HepG2 (cell line): ENCODE measurements around the gene KIN. TPM values are rescaled to one million over a fixed set of nuclear protein-coding genes. Genes with fewer than 3 reads are reported as not detected.

Experiments
- ATAC-seq: fragments of 200-7000 bp; cut with Tn5 transposase; 3 replicates; pipeline ENCODE4 v1.9.1; 2020; ENCODE audit warnings: mild to moderate bottlenecking, moderate library complexity
- BruUV-seq: library from RNA; stranded (reverse); fragments of 400-500 nt; replicated peaks from 2 replicates; lab custom pipeline; 2021; lab: Mats Ljungman, UMichigan
- CTCF ChIA-PET: fragments of 300-600 bp; formaldehyde crosslinking; extraction: SDS; loops from one replicate; lab custom pipeline; 2021; ENCODE audit warnings: low total read pairs, inconsistent platforms, low intra/inter-chr PET ratio; lab: Yijun Ruan, JAX
- POLR2A ChIA-PET: fragments of 350-600 bp; sonication (Branson Sonifier 250); formaldehyde crosslinking; loops from one replicate; lab custom pipeline; 2020; ENCODE audit warnings: antibody characterized with exemption, inconsistent platforms; lab: Yijun Ruan, JAX
- DNase-seq: peaks from one replicate; pipeline ENCODE4 v3.0.0-alpha.2; 2015; ENCODE audit warnings: low spot score
- FAIRE-seq: peaks from 3 replicates; lab custom pipeline; 2011; peaks lifted over from hg19 to GRCh38; lab: Jason Lieb, UNC
- H2AFZ ChIP-seq: one replicate; pipeline ENCODE4 v1.6.1; 2011; ENCODE audit warnings: low read length, inconsistent platforms
- H3K27ac ChIP-seq: fragments of 300-600 bp; 3 replicates; pipeline ENCODE4 v1.8.0; 2011; ENCODE audit warnings: mixed run types, mild to moderate bottlenecking, mixed read lengths, low read length, inconsistent platforms; ENCODE audit not compliant: insufficient read depth; ENCODE audit errors: extremely low read length
- H3K27me3 ChIP-seq, 2 experiments: fragments of 200-600 bp in 1 of 2; 2 replicates in 1 of 2; 3 replicates in 1 of 2; pipeline versions ENCODE4 v1.6.0 to v1.8.0; 2011; ENCODE audit warnings: low read length in 2 of 2, mild to moderate bottlenecking in 2 of 2, moderate library complexity in 2 of 2, inconsistent platforms in 1 of 2; ENCODE audit not compliant: insufficient read depth in 2 of 2, control insufficient read depth in 1 of 2
- H3K36me3 ChIP-seq, 2 experiments: fragments of 200-600 bp in 1 of 2; replicated peaks in 1 of 2; 2 replicates in 1 of 2; 3 replicates in 1 of 2; pipeline versions ENCODE4 v1.5.1 to v1.8.0; 2011; ENCODE audit warnings: low read length in 2 of 2, inconsistent platforms in 1 of 2; ENCODE audit not compliant: insufficient read depth in 2 of 2, control insufficient read depth in 1 of 2
- H3K4me1 ChIP-seq: 2 replicates; pipeline ENCODE4 v1.5.1; 2012; ENCODE audit warnings: low read length, inconsistent platforms; ENCODE audit not compliant: insufficient read depth
- H3K4me2 ChIP-seq: 2 replicates; pipeline ENCODE4 v1.6.0; 2011; ENCODE audit warnings: low read depth, low read length, inconsistent platforms
- H3K4me3 ChIP-seq, 3 experiments: fragments of 200-600 bp in 1 of 3; sonication (generic), shearing (Covaris generic) in 1 of 3; replicated peaks in 1 of 3; 2 replicates each; pipeline ENCODE4 v1.5.1; 2011 to 2016; ENCODE audit warnings: low read length in 3 of 3, inconsistent platforms in 2 of 3, low read depth in 2 of 3, mild to moderate bottlenecking in 2 of 3, control low read depth in 1 of 3, mixed read lengths in 1 of 3; ENCODE audit not compliant: insufficient read depth in 1 of 3
- H3K79me2 ChIP-seq: one replicate; pipeline ENCODE4 v1.6.1; 2011; ENCODE audit warnings: low read length, inconsistent platforms; ENCODE audit not compliant: insufficient read depth
- H3K9ac ChIP-seq: 2 replicates; pipeline ENCODE4 v1.6.0; 2011; ENCODE audit warnings: mild to moderate bottlenecking, low read depth, low read length, inconsistent platforms; ENCODE audit not compliant: insufficient read depth
- H3K9me3 ChIP-seq: 2 replicates; pipeline ENCODE4 v1.5.1; 2012; ENCODE audit warnings: mild to moderate bottlenecking, low read length
- H4K20me1 ChIP-seq: 2 replicates; pipeline ENCODE4 v1.6.0; 2011; ENCODE audit warnings: inconsistent platforms, mild to moderate bottlenecking, low read length, moderate library complexity; ENCODE audit not compliant: insufficient read depth
- ELF3 ChIP-seq: IDR thresholded peaks from 2 replicates; pipeline ENCODE4 v1.6.1; 2016; ENCODE audit warnings: missing genetic modification reagents, missing compliant biosample characterization
- MAFK ChIP-seq, 2 experiments: IDR thresholded peaks in 1 of 2; conservative IDR thresholded peaks in 1 of 2; 2 replicates each; pipeline ENCODE4 v1.6.1; 2011; ENCODE audit warnings: improper control_type of control experiment in 2 of 2, low read length in 2 of 2
- POLR2A ChIP-seq, 2 experiments: IDR thresholded peaks; 2 replicates each; pipeline ENCODE4 v1.6.1; 2011; ENCODE audit warnings: low read depth in 2 of 2, low read length in 2 of 2, mild to moderate bottlenecking in 1 of 2, moderate library complexity in 1 of 2; ENCODE audit not compliant: insufficient read depth in 1 of 2
- RAD21 ChIP-seq: fragments of 450-650 bp; formaldehyde crosslinking; IDR thresholded peaks from 2 replicates; pipeline ENCODE4 v1.5.0; 2020; ENCODE audit warnings: mild to moderate bottlenecking
- RBFOX2 ChIP-seq: fragments of 200-400 bp; formaldehyde crosslinking; IDR thresholded peaks from 2 replicates; pipeline ENCODE4 v1.6.1; 2017; ENCODE audit warnings: low read depth, mild to moderate bottlenecking, low read length
- U2AF2 ChIP-seq: fragments of 200-400 bp; formaldehyde crosslinking; IDR thresholded peaks from 2 replicates; pipeline ENCODE4 v1.6.1; 2017; ENCODE audit warnings: low read depth, mild to moderate bottlenecking, low read length
- XRCC5 ChIP-seq: fragments of 200-400 bp; formaldehyde crosslinking; optimal IDR thresholded peaks from 2 replicates; pipeline ENCODE3; 2017; ENCODE audit warnings: mild to moderate bottlenecking, low read length
- ZNF230 ChIP-seq: sonication (generic); formaldehyde crosslinking; IDR thresholded peaks from 2 replicates; pipeline ENCODE4 v1.4.0; 2020; ENCODE audit warnings: mild to moderate bottlenecking, missing genetic modification reagents
- ZNF652 ChIP-seq: IDR thresholded peaks from 2 replicates; pipeline ENCODE4 v1.6.1; 2016; ENCODE audit warnings: low read depth, borderline replicate concordance
- WGBS: methylation state at CpG from one replicate; pipeline ENCODE4 v1.1.6; 2017; ENCODE audit warnings: low lambda C conversion rate; 5-methylcytosine and 5-hydroxymethylcytosine counted together
- in situ Hi-C: cut with HindIII; loops from 2 replicates; pipeline ENCODE4 v1.10.0; 2017; ENCODE audit warnings: low pct_unique_long_range_greater_than_20kb; ENCODE audit not compliant: extremely low pct_ligation_motif_present
- intact Hi-C: fragments of 100-400 bp; cut with micrococcal nuclease; formaldehyde crosslinking; loops from one replicate; pipeline ENCODE4 v1.10.0; 2022; ENCODE audit not compliant: unreplicated experiment
- polyA plus RNA-seq, 8 experiments: library from polyadenylated mRNA; depleted of rRNA in 3 of 8; stranded (reverse) in 7 of 8; unstranded in 1 of 8; fragments of >200 nt; fragmentation: Illumina TruSeq in 4 of 8; extraction: Trizol in 4 of 8; gene quantifications; 2 replicates each; pipeline versions ENCODE4 v1.2.1 to v1.2.3, GENCODE V29; 2011 to 2016; ENCODE audit warnings: low read depth in 4 of 8, missing spikeins in 1 of 8, mixed read lengths in 1 of 8; ENCODE audit not compliant: insufficient read depth in 1 of 8
- total RNA-seq, 5 experiments: library from RNA; depleted of rRNA; stranded (reverse); fragments of >200 nt; fragmentation: Illumina TruSeq; extraction: Trizol; gene quantifications; 2 replicates each; pipeline ENCODE4 v1.2.3, GENCODE V29; 2016; ENCODE audit warnings: low read depth in 1 of 5
- TF ChIP-seq, protein P1 (sequence below): sonication (generic); formaldehyde crosslinking; IDR thresholded peaks from 2 replicates; pipeline ENCODE4 v1.4.0; 2020; ENCODE audit warnings: missing genetic modification reagents
- TF ChIP-seq, protein P2 (sequence below): sonication (generic); formaldehyde crosslinking; IDR thresholded peaks from 2 replicates; pipeline ENCODE4 v1.5.0; 2020; ENCODE audit warnings: mild to moderate bottlenecking, missing genetic modification reagents
- TF ChIP-seq, protein P3 (sequence below): sonication (generic); formaldehyde crosslinking; IDR thresholded peaks from 2 replicates; pipeline ENCODE4 v1.9.0; 2021; ENCODE audit warnings: missing genetic modification reagents, mild to moderate bottlenecking, borderline replicate concordance

Gene KIN
- total and polyA plus RNA-seq, 2 of the 13 experiments (the other 11 are each of a cell fraction or from before 2014, with no cell fraction given): 4.9 to 23.2 TPM

- TF ChIP-seq, protein P1, sequence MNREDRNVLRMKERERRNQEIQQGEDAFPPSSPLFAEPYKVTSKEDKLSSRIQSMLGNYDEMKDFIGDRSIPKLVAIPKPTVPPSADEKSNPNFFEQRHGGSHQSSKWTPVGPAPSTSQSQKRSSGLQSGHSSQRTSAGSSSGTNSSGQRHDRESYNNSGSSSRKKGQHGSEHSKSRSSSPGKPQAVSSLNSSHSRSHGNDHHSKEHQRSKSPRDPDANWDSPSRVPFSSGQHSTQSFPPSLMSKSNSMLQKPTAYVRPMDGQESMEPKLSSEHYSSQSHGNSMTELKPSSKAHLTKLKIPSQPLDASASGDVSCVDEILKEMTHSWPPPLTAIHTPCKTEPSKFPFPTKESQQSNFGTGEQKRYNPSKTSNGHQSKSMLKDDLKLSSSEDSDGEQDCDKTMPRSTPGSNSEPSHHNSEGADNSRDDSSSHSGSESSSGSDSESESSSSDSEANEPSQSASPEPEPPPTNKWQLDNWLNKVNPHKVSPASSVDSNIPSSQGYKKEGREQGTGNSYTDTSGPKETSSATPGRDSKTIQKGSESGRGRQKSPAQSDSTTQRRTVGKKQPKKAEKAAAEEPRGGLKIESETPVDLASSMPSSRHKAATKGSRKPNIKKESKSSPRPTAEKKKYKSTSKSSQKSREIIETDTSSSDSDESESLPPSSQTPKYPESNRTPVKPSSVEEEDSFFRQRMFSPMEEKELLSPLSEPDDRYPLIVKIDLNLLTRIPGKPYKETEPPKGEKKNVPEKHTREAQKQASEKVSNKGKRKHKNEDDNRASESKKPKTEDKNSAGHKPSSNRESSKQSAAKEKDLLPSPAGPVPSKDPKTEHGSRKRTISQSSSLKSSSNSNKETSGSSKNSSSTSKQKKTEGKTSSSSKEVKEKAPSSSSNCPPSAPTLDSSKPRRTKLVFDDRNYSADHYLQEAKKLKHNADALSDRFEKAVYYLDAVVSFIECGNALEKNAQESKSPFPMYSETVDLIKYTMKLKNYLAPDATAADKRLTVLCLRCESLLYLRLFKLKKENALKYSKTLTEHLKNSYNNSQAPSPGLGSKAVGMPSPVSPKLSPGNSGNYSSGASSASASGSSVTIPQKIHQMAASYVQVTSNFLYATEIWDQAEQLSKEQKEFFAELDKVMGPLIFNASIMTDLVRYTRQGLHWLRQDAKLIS: peak; percentile 83; the same call in 1 of the 2 replicates
- no peak for TF ChIP-seq U2AF2
- no peak for TF ChIP-seq ZNF652 (CRISPR knock-in tag)
- TF ChIP-seq ZNF230: no peak
- TF ChIP-seq RAD21 (CRISPR knock-in tag): 0 out of 2 replicates have a peak, but pooled peaks have one; percentile 9
- no peak for TF ChIP-seq XRCC5
- peak; percentile 23; the same call in 1 of the 2 replicates for TF ChIP-seq ELF3 (CRISPR knock-in tag)
These were observed 81.2 kb downstream of the KIN start (continued) for GRCh38 chr10:7706534-7707073.

DNA sequence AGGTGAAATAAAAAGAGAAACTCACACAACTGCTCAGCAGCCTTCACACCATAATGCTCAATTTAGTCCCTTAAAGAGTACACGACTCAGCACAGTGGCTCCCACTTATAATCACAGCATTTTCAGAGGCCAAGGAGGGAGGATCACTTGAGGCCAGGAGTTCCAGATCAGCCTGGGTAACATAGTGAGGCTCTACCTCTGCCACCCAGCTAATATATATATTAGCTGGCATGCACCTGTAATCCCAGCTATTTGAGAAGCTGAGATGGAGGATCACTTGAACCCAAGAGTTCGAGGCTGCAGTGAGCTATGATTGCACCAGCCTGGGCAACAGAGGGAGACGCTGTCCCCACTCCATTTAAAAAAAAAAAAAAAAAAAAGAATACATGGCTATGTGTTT lies 82.5 kb downstream of the KIN start:
- ChIA-PET POLR2A (interaction anchor here (1.1 to 10.9 kb wide), 3 partner anchors 13 to 175 kb away, joined by 4 to 359 read pairs (median 69); no protein-coding TSS in a partner anchor), CTCF (no interaction called here)
- Histone ChIP-seq H3K27ac (peak overlapping the region; percentile 98), H3K27me3 (no peaks in the 10 kb centered on the region), H3K36me3 (peaks cover 3 to 25% of the 10 kb centered on the region in 2 experiments; a peak in 3 of 5 replicates), H3K4me3 (peak overlapping the region; percentile 34 to 81 (median 55)), H3K9me3 (no peaks in the 10 kb centered on the region), H4K20me1 (no peaks in the 10 kb centered on the region), H2AFZ (no peak overlapping the region)
- BruUV-seq: no TSS peak
- intact Hi-C loops: loop anchor here (10.0 kb wide), 1 partner anchor 89 kb away; no protein-coding TSS in a partner anchor
- ATAC-seq (no peak), FAIRE-seq (no peak)
- 46% methylated on average over 3 of the region's 3 CpGs for WGBS
- TF ChIP-seq MAFK (conservative IDR thresholded peaks at IDR 0.05 in 1 of 2, IDR thresholded peaks at IDR 0.05 in 1 of 2; ENCODE audit: low read length in 2 of 2) (no peak), POLR2A (IDR thresholded peaks at IDR 0.05; ENCODE audit: insufficient read depth in 1 of 2, low read depth in 2 of 2, low read length in 2 of 2) (0 out of 4 replicates have a peak, but pooled peaks of 1 of the 2 experiments have one; percentile 13), RBFOX2 (peak; percentile 73)
- TF ChIP-seq, protein P2, sequence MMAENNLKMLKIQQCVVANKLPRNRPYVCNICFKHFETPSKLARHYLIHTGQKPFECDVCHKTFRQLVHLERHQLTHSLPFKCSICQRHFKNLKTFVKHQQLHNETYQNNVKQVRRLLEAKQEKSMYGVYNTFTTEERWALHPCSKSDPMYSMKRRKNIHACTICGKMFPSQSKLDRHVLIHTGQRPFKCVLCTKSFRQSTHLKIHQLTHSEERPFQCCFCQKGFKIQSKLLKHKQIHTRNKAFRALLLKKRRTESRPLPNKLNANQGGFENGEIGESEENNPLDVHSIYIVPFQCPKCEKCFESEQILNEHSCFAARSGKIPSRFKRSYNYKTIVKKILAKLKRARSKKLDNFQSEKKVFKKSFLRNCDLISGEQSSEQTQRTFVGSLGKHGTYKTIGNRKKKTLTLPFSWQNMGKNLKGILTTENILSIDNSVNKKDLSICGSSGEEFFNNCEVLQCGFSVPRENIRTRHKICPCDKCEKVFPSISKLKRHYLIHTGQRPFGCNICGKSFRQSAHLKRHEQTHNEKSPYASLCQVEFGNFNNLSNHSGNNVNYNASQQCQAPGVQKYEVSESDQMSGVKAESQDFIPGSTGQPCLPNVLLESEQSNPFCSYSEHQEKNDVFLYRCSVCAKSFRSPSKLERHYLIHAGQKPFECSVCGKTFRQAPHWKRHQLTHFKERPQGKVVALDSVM (CRISPR knock-in tag): peak; percentile 69
- TF ChIP-seq, protein P3, sequence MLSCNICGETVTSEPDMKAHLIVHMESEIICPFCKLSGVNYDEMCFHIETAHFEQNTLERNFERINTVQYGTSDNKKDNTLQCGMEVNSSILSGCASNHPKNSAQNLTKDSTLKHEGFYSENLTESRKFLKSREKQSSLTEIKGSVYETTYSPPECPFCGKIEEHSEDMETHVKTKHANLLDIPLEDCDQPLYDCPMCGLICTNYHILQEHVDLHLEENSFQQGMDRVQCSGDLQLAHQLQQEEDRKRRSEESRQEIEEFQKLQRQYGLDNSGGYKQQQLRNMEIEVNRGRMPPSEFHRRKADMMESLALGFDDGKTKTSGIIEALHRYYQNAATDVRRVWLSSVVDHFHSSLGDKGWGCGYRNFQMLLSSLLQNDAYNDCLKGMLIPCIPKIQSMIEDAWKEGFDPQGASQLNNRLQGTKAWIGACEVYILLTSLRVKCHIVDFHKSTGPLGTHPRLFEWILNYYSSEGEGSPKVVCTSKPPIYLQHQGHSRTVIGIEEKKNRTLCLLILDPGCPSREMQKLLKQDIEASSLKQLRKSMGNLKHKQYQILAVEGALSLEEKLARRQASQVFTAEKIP (CRISPR knock-in tag): no peak
- TF ChIP-seq, all 625 proteins: peak for 3
- Histone ChIP-seq H3K9ac (peak overlapping the region; percentile 93), H3K4me1 (peaks cover 78% of the 10 kb centered on the region), H3K79me2 (peaks cover 65% of the 10 kb centered on the region), H3K4me2 (peak overlapping the region; percentile 87)
- in situ Hi-C loops: no loop called here
- no peak for DNase-seq
